ENCODE measurements around the gene CDHR3. TPM values are rescaled to one million over a fixed set of nuclear protein-coding genes. Genes with fewer than 3 reads are reported as not detected.

The CDHR3 gene
- total and polyA plus RNA-seq, 2 donors (not counting 1 experiment from before 2014, with no cell fraction given) = 5.1 to 9.4 TPM

DNA sequence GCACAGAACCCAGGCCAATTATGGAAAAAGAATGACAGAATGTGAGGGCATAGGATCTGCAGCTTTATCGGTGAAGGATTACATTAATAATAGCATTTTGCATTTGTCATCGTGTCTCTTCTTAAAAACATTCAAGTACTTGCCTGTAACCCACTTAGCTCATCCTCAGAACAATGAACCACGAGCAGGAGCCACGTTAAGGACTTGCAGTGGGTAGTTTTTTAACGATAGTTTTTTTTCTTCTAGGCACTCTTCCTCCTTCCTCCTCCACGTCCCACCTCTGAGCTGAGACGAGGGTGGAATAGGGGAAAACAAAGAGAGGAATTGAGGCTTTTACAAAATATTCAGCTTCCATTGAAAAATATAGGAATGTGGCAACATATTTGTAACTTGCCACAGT is 27.1 kb downstream of the CDHR3 start:
- no peak for TF ChIP-seq EZH2 (IDR thresholded peaks at IDR 0.05; ENCODE audit: low read length, missing control alignments)
- TF ChIP-seq, protein P1, sequence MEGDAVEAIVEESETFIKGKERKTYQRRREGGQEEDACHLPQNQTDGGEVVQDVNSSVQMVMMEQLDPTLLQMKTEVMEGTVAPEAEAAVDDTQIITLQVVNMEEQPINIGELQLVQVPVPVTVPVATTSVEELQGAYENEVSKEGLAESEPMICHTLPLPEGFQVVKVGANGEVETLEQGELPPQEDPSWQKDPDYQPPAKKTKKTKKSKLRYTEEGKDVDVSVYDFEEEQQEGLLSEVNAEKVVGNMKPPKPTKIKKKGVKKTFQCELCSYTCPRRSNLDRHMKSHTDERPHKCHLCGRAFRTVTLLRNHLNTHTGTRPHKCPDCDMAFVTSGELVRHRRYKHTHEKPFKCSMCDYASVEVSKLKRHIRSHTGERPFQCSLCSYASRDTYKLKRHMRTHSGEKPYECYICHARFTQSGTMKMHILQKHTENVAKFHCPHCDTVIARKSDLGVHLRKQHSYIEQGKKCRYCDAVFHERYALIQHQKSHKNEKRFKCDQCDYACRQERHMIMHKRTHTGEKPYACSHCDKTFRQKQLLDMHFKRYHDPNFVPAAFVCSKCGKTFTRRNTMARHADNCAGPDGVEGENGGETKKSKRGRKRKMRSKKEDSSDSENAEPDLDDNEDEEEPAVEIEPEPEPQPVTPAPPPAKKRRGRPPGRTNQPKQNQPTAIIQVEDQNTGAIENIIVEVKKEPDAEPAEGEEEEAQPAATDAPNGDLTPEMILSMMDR (conservative IDR thresholded peaks at IDR 0.05 in 1 of 2, IDR thresholded peaks at IDR 0.05 in 1 of 2; ENCODE audit: low read depth in 1 of 2, low read length in 2 of 2) = no peak
- Histone ChIP-seq H3K4me3 (replicated peaks in 1 of 4; ENCODE audit: control extremely low read depth in 1 of 4, insufficient read depth in 1 of 4, low read depth in 3 of 4, low read length in 4 of 4) (no peak overlapping the region), H3K36me3 (ENCODE audit: control insufficient read depth, insufficient read depth, low read length) (no peaks in the 10 kb centered on the region), H3K9me3 (ENCODE audit: control insufficient read depth, insufficient read depth, low read depth, low read length) (no peaks in the 10 kb centered on the region), H4K20me1 (ENCODE audit: control insufficient read depth, extremely low read depth, insufficient read depth, low read length) (no peaks in the 10 kb centered on the region), H3K27me3 (ENCODE audit: control insufficient read depth, insufficient read depth, low read length) (no peaks in the 10 kb centered on the region), H3K4me2 (ENCODE audit: extremely low read depth, insufficient read depth, low read length) (no peak overlapping the region), H3K9ac (ENCODE audit: insufficient read depth, low read length) (no peak overlapping the region), H3K79me2 (ENCODE audit: control insufficient read depth, insufficient read depth, low read length) (no peaks in the 10 kb centered on the region), H3K4me1 (ENCODE audit: control insufficient read depth, extremely low read depth, insufficient read depth, low read length) (no peaks in the 10 kb centered on the region), H3K27ac (ENCODE audit: insufficient read depth, low read length) (no peak overlapping the region), H2AFZ (ENCODE audit: low read length) (no peak overlapping the region)
- DNase-seq (ENCODE audit: low read depth in 2 of 2) = no peak

DNA sequence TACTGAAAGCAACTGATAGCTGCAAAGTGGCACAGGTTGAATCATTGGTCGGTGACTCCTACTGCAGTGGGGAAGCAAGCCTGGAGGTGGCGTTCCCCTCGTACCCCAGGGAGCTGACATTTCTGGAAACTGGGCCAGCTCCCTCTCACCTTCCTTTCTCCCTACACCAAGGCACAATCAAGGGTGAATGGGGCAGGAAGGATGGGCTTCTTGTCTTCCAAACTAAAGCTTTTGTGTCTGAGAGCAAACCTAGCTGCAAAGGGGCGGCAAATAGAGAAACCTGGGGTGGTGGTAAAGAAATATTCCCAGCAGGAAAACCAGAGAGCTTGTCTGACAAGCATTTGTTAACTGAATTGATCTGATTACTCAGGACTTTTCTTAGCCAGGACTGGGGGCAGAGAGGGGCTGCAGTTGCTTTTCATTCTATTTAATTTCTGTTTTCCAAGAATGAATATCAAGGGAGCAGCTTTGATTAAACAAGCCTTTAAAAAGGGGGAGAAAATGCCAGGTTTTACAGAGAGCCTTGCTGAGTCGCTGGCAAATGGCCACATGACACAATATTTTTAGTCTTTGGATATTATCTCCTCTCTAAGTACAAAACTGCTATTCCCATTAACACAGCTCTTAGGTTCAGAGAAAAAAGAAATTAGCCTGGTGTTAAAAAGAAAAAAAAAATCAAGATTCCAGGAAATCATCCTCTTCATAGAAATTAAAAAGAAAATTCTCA is 27.8 kb downstream of the CDHR3 start:
- Histone ChIP-seq H4K20me1 (ENCODE audit: control insufficient read depth, extremely low read depth, insufficient read depth, low read length) (no peaks in the 10 kb centered on the region), H3K36me3 (ENCODE audit: control insufficient read depth, insufficient read depth, low read length) (no peaks in the 10 kb centered on the region), H2AFZ (ENCODE audit: low read length) (no peak overlapping the region), H3K9me3 (ENCODE audit: control insufficient read depth, insufficient read depth, low read depth, low read length) (no peaks in the 10 kb centered on the region), H3K4me1 (ENCODE audit: control insufficient read depth, extremely low read depth, insufficient read depth, low read length) (no peaks in the 10 kb centered on the region), H3K27ac (ENCODE audit: insufficient read depth, low read length) (no peak overlapping the region), H3K79me2 (ENCODE audit: control insufficient read depth, insufficient read depth, low read length) (no peaks in the 10 kb centered on the region), H3K4me3 (replicated peaks in 1 of 4; ENCODE audit: control extremely low read depth in 1 of 4, insufficient read depth in 1 of 4, low read depth in 3 of 4, low read length in 4 of 4) (no peak overlapping the region), H3K4me2 (ENCODE audit: extremely low read depth, insufficient read depth, low read length) (no peak overlapping the region), H3K9ac (ENCODE audit: insufficient read depth, low read length) (no peak overlapping the region), H3K27me3 (ENCODE audit: control insufficient read depth, insufficient read depth, low read length) (no peaks in the 10 kb centered on the region)
- peak; percentile 2 to 27 for DNase-seq (ENCODE audit: low read depth in 2 of 2)
- no peak for TF ChIP-seq EZH2 (IDR thresholded peaks at IDR 0.05; ENCODE audit: low read length, missing control alignments)
- TF ChIP-seq, protein P1 (conservative IDR thresholded peaks at IDR 0.05 in 1 of 2, IDR thresholded peaks at IDR 0.05 in 1 of 2; ENCODE audit: low read depth in 1 of 2, low read length in 2 of 2) = no peak

DNA sequence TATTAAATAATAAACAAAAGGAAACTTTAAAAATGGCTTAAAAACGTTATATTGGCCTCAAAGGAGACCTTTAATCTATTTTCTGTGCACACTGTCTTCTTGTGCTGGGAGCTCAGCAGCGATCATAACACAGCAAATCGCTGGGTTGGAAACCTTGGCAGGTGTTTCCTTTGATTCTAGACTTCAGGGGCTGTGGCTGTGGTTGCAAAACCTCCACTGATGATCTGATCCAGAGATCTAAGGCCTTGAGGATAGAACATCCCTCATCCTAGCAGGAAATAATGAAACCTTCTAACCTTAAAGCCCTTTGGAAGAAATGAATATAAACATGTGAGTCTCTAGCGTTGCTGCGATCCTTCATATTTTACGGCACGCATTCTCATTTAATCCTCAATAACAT is 29.8 kb downstream of the CDHR3 start:
- Histone ChIP-seq H3K4me3 (replicated peaks in 1 of 4; ENCODE audit: control extremely low read depth in 1 of 4, insufficient read depth in 1 of 4, low read depth in 3 of 4, low read length in 4 of 4) (no peak overlapping the region), H3K79me2 (ENCODE audit: control insufficient read depth, insufficient read depth, low read length) (no peaks in the 10 kb centered on the region), H3K27me3 (ENCODE audit: control insufficient read depth, insufficient read depth, low read length) (no peaks in the 10 kb centered on the region), H4K20me1 (ENCODE audit: control insufficient read depth, extremely low read depth, insufficient read depth, low read length) (no peaks in the 10 kb centered on the region), H3K9ac (ENCODE audit: insufficient read depth, low read length) (no peak overlapping the region), H2AFZ (ENCODE audit: low read length) (no peak overlapping the region), H3K9me3 (ENCODE audit: control insufficient read depth, insufficient read depth, low read depth, low read length) (no peaks in the 10 kb centered on the region), H3K4me2 (ENCODE audit: extremely low read depth, insufficient read depth, low read length) (no peak overlapping the region), H3K4me1 (ENCODE audit: control insufficient read depth, extremely low read depth, insufficient read depth, low read length) (no peaks in the 10 kb centered on the region), H3K36me3 (ENCODE audit: control insufficient read depth, insufficient read depth, low read length) (no peaks in the 10 kb centered on the region), H3K27ac (ENCODE audit: insufficient read depth, low read length) (no peak overlapping the region)
- no peak for TF ChIP-seq EZH2 (IDR thresholded peaks at IDR 0.05; ENCODE audit: low read length, missing control alignments)
- TF ChIP-seq, protein P1 (conservative IDR thresholded peaks at IDR 0.05 in 1 of 2, IDR thresholded peaks at IDR 0.05 in 1 of 2; ENCODE audit: low read depth in 1 of 2, low read length in 2 of 2) = no peak
- no peak for DNase-seq (ENCODE audit: low read depth in 2 of 2)

Data from fibroblast of lung (primary cell).